Measurements from ENCODE around the gene PACRG. TPM values are rescaled to one million over a fixed set of nuclear protein-coding genes. Genes with fewer than 3 reads are reported as not detected.

PACRG gene
- total RNA-seq, 1 experiment from 2014 or later: 0.44 TPM

- no peak for TF ChIP-seq SMAD4 (CRISPR knock-in tag; IDR thresholded peaks at IDR 0.05)
- TF ChIP-seq USF2 (CRISPR knock-in tag; IDR thresholded peaks at IDR 0.05): no peak
- no peak for TF ChIP-seq ZNF281 (CRISPR knock-in tag; IDR thresholded peaks at IDR 0.05)
- no peak for TF ChIP-seq FOXK1 (CRISPR knock-in tag; IDR thresholded peaks at IDR 0.05)
- TF ChIP-seq PREB (CRISPR knock-in tag; IDR thresholded peaks at IDR 0.05; ENCODE audit: borderline replicate concordance): no peak
These were observed 464.1 kb downstream of the PACRG start (continued) for GRCh38 chr6:163191704-163192537.

- Mint-ChIP-seq H3K36me3 (no peaks in the 10 kb centered on the region), H3K4me1 (peaks cover 4% of the 10 kb centered on the region), H3K27me3 (ENCODE audit: low read depth) (no peaks in the 10 kb centered on the region), H3K4me3 (no peak overlapping the region), H3K9me3 (no peaks in the 10 kb centered on the region), H3K27ac (no peak overlapping the region)
- DNase-seq (ENCODE audit: low spot score) (no peak), ATAC-seq (no peak)
- POLR2A ChIA-PET: no interaction called here
- CTCF ChIA-PET: no interaction called here
- TF ChIP-seq NFATC4 (CRISPR knock-in tag; IDR thresholded peaks at IDR 0.05) (no peak), JUN (CRISPR knock-in tag; IDR thresholded peaks at IDR 0.05) (no peak), CDX4 (CRISPR knock-in tag; IDR thresholded peaks at IDR 0.05; ENCODE audit: borderline replicate concordance) (no peak), IRF2 (CRISPR knock-in tag; IDR thresholded peaks at IDR 0.05; ENCODE audit: borderline replicate concordance, low read depth) (no peak), ATF2 (CRISPR knock-in tag; IDR thresholded peaks at IDR 0.05; ENCODE audit: borderline replicate concordance, low read depth) (no peak)
These were observed 464.8 kb downstream of the PACRG start for GRCh38 chr6:163192591-163192990.

- POLR2A ChIA-PET: no interaction called here
- H3K4me3 Mint-ChIP-seq: no peak overlapping the region
- CTCF ChIA-PET: no interaction called here
- TF ChIP-seq CTCF (IDR thresholded peaks at IDR 0.05) (no peak), FOXP4 (CRISPR knock-in tag; IDR thresholded peaks at IDR 0.05) (no peak), PRDM15 (CRISPR knock-in tag; IDR thresholded peaks at IDR 0.05) (no peak), ZNF121 (CRISPR knock-in tag; IDR thresholded peaks at IDR 0.05) (no peak), ZNF416 (CRISPR knock-in tag; IDR thresholded peaks at IDR 0.05) (no peak), NR3C1 (CRISPR knock-in tag; conservative IDR thresholded peaks at IDR 0.05; ENCODE audit: low read depth) (no peak)
These were observed 465.6 kb downstream of the PACRG start for GRCh38 chr6:163193326-163193725.

More at GRCh38 chr6:163193326-163193725, 465.6 kb downstream of the PACRG start:
- no peak overlapping the region for H3K27ac Mint-ChIP-seq
- ATAC-seq (no peak), DNase-seq (ENCODE audit: low spot score) (no peak)
- no peaks in the 10 kb centered on the region for H3K36me3 Mint-ChIP-seq
- peaks cover 8% of the 10 kb centered on the region for H3K4me1 Mint-ChIP-seq
- H3K9me3 Mint-ChIP-seq: no peaks in the 10 kb centered on the region
- H3K27me3 Mint-ChIP-seq (ENCODE audit: low read depth): no peaks in the 10 kb centered on the region
